IPS DF 6.9 (cell line): Measurements from ENCODE around the gene PRRT1B.
A peak's percentile ranks its signal among the peaks of the same experiment; 100 is the strongest.

Source experiments
- DNase-seq: peaks from one replicate; pipeline ENCODE4 v3.0.0-alpha.2; 2013; ENCODE audit warnings: low read depth, low spot score
- H3K27ac ChIP-seq: one replicate; pipeline ENCODE4 v1.5.1; 2013; ENCODE audit warnings: low read length, control low read depth
- H3K27me3 ChIP-seq: 2 replicates; pipeline ENCODE4 v1.6.1; 2013; ENCODE audit warnings: mild to moderate bottlenecking, low read length; ENCODE audit not compliant: control insufficient read depth, insufficient read depth
- H3K36me3 ChIP-seq: 2 replicates; pipeline ENCODE4 v1.6.1; 2013; ENCODE audit warnings: low read length; ENCODE audit not compliant: control insufficient read depth, insufficient read depth
- H3K4me1 ChIP-seq: 2 replicates; pipeline ENCODE4 v1.6.1; 2013; ENCODE audit warnings: low read length; ENCODE audit not compliant: control insufficient read depth, insufficient read depth
- H3K4me3 ChIP-seq: 2 replicates; pipeline ENCODE4 v1.5.1; 2013; ENCODE audit warnings: mild to moderate bottlenecking, low read length
- H3K9me3 ChIP-seq: 2 replicates; pipeline ENCODE4 v1.6.1; 2013; ENCODE audit warnings: low read length, inconsistent platforms; ENCODE audit not compliant: control insufficient read depth, insufficient read depth
- WGBS: extraction: QIAGEN DNeasy Blood & Tissue Kit; methylation state at CpG from one replicate; pipeline ENCODE4 v1.1.7; 2013; ENCODE audit warnings: mixed read lengths, missing lambda C conversion rate; ENCODE audit not compliant: insufficient read length, insufficient coverage; 5-methylcytosine and 5-hydroxymethylcytosine counted together

PRRT1B gene

DNA sequence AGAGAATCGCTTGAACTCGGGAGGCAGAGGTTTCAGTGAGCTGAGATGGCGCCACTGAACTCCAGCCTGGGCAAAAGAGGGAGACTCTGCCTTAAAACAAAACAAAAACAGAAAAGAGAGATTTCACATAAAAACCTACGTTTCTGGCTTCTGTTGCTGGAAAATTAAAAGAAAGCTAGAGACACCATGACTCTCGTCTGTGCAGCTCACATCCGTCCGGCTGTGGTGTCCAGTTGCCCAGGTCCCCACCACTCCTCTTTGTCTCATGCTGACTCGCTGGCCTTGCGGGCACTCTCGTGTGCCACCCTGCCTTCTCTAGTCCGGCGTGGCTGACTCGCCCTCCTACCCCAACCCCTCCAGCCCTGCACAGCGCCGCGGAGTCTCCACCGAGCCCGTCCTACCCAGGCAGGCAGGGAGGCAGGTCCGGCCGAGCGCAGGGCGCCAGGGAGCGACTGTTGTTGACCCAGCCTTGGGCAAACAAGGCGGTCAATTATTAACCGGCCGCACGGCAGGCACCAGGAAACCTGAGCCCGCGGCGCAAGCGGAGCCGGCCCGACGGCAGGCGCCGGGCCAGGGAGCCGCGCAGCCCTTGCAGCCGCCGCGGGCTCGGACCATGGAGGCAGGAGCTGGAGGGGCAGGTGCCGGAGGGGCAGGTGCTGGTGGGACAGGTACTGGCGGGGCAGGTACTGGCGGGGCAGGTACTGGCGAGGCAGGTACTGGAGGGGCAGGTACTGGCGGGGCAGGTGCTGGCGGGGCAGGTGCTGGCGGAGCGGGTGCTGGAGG is at the start of gene PRRT1B:
Gene PRRT1B (plus strand): TSS at position 521 of the 783 bp plus-strand sequence. CDS start 93 bp downstream, at position 614.
- H3K27me3 ChIP-seq = peaks cover 11% of the 10 kb centered on the region; the same call in 1 of the 2 replicates
- DNase-seq = no peak
- no peaks in the 10 kb centered on the region for H3K4me1 ChIP-seq
- peak within 1 kb of the TSS; percentile 34; the same call in 1 of the 2 replicates for H3K4me3 ChIP-seq
- H3K27ac ChIP-seq = no peak within 1 kb of the TSS
- WGBS = no CpG with 5 or more reads among the region's 50 CpGs
- H3K36me3 ChIP-seq = no peaks in the 10 kb centered on the region
- H3K9me3 ChIP-seq = no peaks in the 10 kb centered on the region

DNA sequence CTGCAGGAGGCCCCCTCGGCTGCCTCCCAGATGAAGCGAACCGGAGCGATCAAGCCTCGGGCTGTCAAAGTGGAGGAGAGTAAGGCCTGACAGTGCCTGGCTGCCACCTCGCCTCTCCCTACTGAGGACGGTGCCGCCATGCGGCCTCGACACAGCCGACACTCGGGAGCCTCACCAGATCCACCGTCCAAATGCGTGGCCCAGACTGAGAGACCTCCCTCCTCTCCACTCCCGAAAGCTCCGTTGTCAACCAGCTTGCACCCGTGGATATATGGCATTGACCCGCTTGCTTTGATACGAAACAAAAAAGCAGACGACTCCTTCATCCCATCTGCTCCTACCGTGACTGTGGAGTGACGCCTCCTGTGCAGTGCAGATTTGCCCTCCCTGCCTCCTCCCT is 49.5 kb upstream of the PRRT1B start:
- H3K36me3 ChIP-seq = peaks cover 70% of the 10 kb centered on the region
- no peaks in the 10 kb centered on the region for H3K9me3 ChIP-seq
- DNase-seq = no peak
- H3K4me3 ChIP-seq = no peak overlapping the region
- H3K27ac ChIP-seq = no peak overlapping the region
- no peaks in the 10 kb centered on the region for H3K4me1 ChIP-seq
- no CpG with 5 or more reads among the region's 22 CpGs for WGBS
- H3K27me3 ChIP-seq = no peaks in the 10 kb centered on the region

DNA sequence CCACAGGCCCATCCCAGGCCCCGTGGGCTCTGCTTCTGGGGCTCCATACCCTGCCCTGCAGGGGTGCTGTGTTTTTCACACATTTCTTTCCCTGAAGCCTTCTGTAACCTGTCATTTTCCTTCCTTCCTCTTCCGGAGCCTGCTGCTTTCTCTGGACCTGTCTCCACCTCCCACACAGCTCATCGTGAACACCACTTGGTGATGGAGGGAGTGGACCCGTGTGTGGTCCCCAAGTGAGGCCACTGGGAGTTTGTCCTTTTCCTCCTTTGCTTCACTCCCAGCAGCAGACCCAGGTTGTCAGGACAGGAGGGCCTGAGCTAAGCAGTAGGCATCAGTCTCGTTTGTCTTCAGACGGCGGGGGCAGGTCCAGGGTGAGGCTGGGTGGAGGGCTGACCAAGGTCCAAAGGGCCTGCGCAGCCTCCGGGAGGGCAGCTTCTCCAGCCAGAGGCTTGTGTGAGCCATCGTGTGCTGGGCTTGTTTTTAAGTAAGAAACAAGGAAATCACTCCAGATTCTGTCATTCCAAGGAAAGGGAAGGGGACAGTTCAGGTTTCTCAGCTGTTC is 48.4 kb upstream of the PRRT1B start:
- Histone ChIP-seq H3K4me1 (no peaks in the 10 kb centered on the region), H3K27me3 (no peaks in the 10 kb centered on the region), H3K9me3 (no peaks in the 10 kb centered on the region), H3K36me3 (peaks cover 60% of the 10 kb centered on the region), H3K27ac (no peak overlapping the region), H3K4me3 (no peak overlapping the region)
- WGBS = no CpG with 5 or more reads among the region's 10 CpGs
- DNase-seq = no peak

DNA sequence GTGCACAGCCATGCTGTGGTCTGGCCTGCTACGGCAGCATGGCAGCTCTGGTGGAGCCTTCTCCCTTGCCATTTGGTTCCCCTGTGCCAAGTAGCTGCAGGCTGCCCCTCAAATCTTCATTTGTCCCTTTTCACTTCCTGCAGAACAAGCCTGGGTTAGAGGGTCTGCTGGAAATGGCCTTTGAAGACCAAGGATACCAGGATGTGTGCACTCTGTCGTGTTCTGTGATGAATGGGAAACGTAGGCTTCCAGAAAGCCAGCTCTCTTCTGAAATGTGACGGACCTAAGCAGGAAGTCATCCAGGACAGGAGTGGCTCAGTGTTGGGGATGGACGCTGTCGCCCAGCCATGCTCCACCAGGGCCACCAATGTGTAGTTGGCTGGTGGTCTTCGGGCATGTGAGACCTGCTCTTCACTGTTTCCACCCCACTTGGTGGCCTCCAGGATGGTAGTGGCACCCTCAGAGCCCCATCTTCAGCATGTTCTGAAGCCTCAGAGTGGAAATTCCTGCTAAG is 46.0 kb upstream of the PRRT1B start:
- H3K4me1 ChIP-seq = 0 out of 2 replicates have a peak, but pooled peaks cover 1% of the 10 kb centered on the region
- H3K27ac ChIP-seq = no peak overlapping the region
- no peak for DNase-seq

DNA sequence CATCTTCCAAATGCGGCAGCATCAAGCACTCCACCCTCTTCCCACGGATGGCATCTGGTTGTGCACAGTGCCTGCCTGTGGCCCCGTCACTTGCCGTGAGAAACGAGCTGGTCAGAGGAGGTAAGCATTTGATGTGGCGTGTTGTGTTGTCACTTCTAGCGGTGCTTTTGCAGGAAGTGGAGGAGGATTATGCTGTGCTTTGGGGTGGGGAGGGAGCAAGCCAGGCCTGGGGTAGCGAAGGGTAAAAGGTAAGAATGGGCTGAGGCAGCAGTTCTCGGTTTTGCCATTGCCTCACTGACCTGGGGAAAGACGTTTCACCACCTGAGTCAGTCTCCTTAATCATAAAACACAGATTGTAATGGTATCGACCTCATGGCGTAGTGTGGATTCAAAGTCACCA is 44.9 kb upstream of the PRRT1B start:
- H3K4me3 ChIP-seq = no peak overlapping the region
- DNase-seq = no peak
- no CpG with 5 or more reads among the region's 12 CpGs for WGBS
- no peak overlapping the region for H3K27ac ChIP-seq
- H3K27me3 ChIP-seq = no peaks in the 10 kb centered on the region
- no peaks in the 10 kb centered on the region for H3K9me3 ChIP-seq
- peaks cover 28% of the 10 kb centered on the region for H3K36me3 ChIP-seq
- 0 out of 2 replicates have a peak, but pooled peaks cover 1% of the 10 kb centered on the region for H3K4me1 ChIP-seq

More for the DNA sequence above, 46.0 kb upstream of the PRRT1B start:
- peaks cover 37% of the 10 kb centered on the region for H3K36me3 ChIP-seq
- no peak overlapping the region for H3K4me3 ChIP-seq
- no peaks in the 10 kb centered on the region for H3K9me3 ChIP-seq
- no peaks in the 10 kb centered on the region for H3K27me3 ChIP-seq
- no CpG with 5 or more reads among the region's 7 CpGs for WGBS

DNA sequence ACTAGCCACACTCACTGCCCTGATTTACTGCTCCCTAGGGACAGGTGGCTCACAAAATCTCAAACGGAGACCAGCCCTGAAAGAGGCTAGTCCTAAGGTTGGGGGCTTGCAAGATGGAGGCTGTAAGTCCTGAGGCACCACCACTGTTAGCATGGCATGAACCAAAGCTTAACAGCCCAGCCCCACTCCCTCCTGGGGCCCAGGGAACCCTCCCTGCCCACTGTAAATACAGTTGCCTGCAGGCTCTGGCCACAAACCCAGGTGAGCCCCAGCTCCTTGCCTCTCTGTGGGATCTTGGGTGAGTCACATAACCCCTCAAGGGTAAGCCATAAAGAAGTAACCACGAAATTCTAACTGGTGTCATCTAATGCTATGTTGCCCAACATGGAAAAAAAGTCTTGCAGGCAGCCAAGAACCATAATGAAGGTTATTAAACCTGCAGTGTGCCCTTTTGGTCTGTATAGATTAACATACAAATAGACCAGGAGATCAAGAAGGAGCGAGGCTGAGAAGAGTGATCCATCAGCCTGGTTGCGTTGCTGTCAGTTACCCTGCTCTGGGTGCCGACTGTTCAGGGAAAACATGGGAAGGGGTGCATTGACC is 44.3 kb upstream of the PRRT1B start:
- Histone ChIP-seq H3K27me3 (no peaks in the 10 kb centered on the region), H3K9me3 (no peaks in the 10 kb centered on the region), H3K27ac (no peak overlapping the region), H3K36me3 (peaks cover 21% of the 10 kb centered on the region), H3K4me1 (0 out of 2 replicates have a peak, but pooled peaks cover 1% of the 10 kb centered on the region), H3K4me3 (no peak overlapping the region)
- no CpG with 5 or more reads among the region's 5 CpGs for WGBS
- no peak for DNase-seq

DNA sequence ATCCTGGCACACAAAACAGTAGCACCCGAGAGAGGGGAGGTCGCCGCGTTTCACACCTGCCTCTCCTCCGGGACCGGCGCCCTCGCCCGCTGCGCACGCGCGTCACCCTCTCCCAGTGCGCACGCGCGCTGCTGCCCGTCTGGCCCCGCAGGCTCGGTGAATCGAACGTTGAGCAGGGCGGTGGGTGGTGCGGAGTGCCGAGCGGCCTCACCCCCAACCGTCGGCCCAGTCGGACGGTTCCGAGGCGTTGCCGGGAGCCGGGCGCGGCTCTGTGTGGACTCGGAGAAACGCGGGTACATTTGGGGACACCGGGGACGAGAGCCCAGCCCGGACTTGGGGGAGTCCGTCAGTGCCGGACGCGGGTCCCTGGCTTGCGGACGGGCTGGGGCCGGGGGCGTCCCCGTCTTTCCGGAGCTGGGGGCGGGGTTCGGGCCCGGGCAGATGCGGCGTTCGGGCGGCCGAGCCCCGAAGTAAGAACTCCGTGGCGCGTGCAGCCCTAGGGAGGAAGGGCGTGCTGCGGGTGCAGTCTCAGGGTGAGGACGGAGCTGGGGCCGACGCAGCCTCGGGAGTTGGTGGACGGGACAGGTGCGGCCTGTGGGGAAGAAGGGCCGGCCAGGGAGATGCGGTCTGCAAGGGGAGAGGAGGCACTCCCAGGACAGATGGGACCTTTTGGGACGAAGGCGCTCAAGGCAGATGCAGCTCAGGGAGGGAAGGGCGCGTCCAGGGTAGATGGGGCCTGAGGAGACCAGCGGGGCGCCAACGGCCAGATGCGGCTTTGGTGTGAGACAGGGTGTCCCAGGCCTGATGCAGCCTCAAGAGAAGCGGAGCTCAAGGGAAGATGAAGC is 42.3 kb upstream of the PRRT1B start, which contains the start of gene POMT1:
Gene POMT1 (plus strand): TSS at position 138 of the 845 bp plus-strand sequence. CDS start 1,301 bp downstream, outside the sequence.
- Histone ChIP-seq H3K9me3 (no peaks in the 10 kb centered on the region), H3K4me1 (0 out of 2 replicates have a peak, but pooled peaks cover 1% of the 10 kb centered on the region), H3K27ac (no peak within 1 kb of the TSS), H3K27me3 (no peaks in the 10 kb centered on the region), H3K4me3 (peak within 1 kb of the TSS; percentile 82), H3K36me3 (peaks cover 10% of the 10 kb centered on the region; the same call in 1 of the 2 replicates)
- no CpG with 5 or more reads among the region's 83 CpGs for WGBS
- peak; percentile 74 for DNase-seq

DNA sequence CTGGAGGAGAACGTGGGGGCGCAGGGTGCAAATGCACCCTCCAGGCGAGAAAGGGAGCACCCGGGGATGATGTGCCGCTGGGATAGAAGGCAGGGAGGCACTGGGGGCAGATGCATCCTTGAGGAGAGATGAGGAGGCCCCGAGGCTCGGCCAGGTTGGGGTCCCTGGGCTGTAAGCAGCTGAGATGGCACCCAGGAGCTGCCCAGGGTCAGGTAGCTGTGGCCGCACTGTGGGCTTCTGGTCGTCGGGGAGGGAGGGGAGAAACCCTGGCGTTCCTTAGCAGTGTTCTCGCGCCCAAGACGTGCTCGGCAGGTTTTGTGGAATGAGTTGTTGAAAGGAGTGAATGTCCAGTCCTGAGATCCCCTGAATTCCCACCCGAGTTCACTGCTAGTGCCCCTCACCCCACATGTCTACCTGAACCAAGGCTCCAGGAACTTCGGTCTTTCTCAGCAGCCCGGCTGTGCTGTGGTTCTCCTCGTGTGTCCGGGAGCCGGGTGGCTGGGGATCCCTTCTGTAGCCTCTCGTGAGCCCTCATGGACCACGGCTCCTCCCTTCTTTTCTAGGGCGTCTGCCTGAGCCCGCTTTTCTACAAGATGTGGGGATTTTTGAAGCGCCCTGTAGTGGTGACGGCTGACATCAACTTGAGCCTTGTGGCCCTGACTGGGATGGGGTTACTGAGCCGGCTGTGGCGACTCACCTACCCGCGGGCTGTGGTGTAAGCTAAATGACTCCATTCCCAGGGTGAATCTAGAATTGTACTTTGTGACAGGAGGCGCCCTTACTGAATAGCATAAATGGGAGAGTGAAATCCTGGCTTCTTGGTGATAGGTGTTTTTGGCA is 41.5 kb upstream of the PRRT1B start:
- peak; percentile 20 for DNase-seq
- Histone ChIP-seq H3K4me1 (0 out of 2 replicates have a peak, but pooled peaks cover 1% of the 10 kb centered on the region), H3K27ac (no peak overlapping the region), H3K4me3 (peak overlapping the region; percentile 82; the same call in 1 of the 2 replicates), H3K36me3 (peaks cover 7% of the 10 kb centered on the region; the same call in 1 of the 2 replicates), H3K27me3 (no peaks in the 10 kb centered on the region), H3K9me3 (no peaks in the 10 kb centered on the region)
- no CpG with 5 or more reads among the region's 32 CpGs for WGBS

DNA sequence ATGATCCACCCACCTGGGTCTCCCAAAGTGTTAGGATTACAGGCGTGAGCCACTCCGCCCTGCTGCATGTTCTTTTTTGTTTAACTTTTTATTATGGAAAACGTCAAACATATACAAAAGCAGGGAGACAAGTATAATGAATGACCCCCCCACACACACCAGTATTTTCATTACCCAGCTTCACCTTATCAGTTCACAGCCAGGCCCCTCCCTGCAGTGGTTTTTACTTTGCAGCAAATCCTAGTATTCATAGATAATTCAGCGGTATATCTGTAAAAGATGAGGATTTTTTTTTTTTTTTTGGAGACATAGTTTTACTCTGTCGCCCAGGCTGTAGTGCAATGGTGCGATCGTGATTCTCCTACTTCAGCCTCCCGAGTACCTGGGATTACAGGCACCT is 40.3 kb upstream of the PRRT1B start:
- DNase-seq = no peak
- no CpG with 5 or more reads among the region's 8 CpGs for WGBS
- no peaks in the 10 kb centered on the region for H3K9me3 ChIP-seq
- H3K27me3 ChIP-seq = no peaks in the 10 kb centered on the region
- H3K4me3 ChIP-seq = no peak overlapping the region
- no peak overlapping the region for H3K27ac ChIP-seq
- 0 out of 2 replicates have a peak, but pooled peaks cover 1% of the 10 kb centered on the region for H3K4me1 ChIP-seq
- H3K36me3 ChIP-seq = peaks cover 8% of the 10 kb centered on the region
